ENCODE measurements around the gene OR7G3. TPM values are rescaled to one million over a fixed set of nuclear protein-coding genes. Genes with fewer than 3 reads are reported as not detected.

OR7G3 gene
- total RNA-seq, 1 experiment from 2014 or later, result not detected

DNA sequence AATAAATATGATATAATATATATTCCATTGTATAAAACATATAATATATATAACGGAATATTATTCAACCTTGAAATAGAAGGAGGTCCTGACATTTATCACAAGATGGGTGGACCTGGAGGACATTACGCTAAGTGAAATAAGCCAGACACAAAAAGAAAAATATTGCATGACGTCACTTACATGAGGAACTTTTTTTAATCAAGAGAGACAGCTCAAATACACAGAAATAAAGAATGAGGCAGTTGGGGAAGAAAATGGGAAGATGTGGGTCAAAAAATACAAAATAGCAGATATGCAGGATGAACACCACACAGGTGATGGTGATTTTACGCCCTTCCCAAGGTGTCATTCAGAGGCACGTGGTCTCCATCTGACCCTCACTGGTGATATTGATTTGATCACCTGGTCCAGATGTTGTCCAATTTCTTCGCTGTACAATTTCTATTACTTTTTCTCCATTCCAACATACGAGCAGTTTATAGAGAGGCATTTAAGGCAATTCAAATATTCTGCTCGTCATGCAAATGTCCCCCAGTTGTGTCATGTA lies 12.9 kb upstream of the OR7G3 start:
- ChIA-PET CTCF (no interaction called here), POLR2A (no interaction called here)

DNA sequence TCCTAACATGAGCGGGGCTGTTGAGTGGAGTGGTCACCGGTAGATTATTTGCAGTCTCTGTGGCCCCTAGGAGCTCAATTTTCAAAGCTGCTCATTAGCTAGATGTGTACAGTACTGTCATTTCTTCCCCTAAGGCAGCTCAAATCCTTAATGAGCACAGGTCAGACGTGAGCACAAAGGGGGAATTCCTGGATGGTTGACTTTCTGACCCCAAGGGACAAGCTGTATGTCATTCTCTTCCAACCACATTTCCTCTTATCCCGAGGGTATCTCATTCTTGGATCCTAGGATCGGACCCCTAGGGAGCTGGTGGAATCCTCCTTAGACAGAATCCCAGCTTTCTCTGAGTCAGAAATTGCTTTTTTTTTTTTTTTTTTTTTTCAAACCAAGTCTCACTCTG lies 5.7 kb upstream of the OR7G3 start:
- no peak for ATAC-seq
- Histone ChIP-seq H3K4me3 (ENCODE audit: low read depth in 2 of 2, low read length in 2 of 2) (no peak overlapping the region), H3K9me3 (ENCODE audit: control insufficient read depth, insufficient read depth, low read depth, low read length) (no peaks in the 10 kb centered on the region), H3K36me3 (ENCODE audit: control insufficient read depth, insufficient read depth, low read length) (no peaks in the 10 kb centered on the region), H3K27ac (ENCODE audit: low read length) (no peak overlapping the region), H3K4me1 (ENCODE audit: control insufficient read depth, insufficient read depth, low read length) (no peaks in the 10 kb centered on the region), H3K27me3 (ENCODE audit: control insufficient read depth, insufficient read depth, low read length) (no peaks in the 10 kb centered on the region)
- TF ChIP-seq, protein P1, sequence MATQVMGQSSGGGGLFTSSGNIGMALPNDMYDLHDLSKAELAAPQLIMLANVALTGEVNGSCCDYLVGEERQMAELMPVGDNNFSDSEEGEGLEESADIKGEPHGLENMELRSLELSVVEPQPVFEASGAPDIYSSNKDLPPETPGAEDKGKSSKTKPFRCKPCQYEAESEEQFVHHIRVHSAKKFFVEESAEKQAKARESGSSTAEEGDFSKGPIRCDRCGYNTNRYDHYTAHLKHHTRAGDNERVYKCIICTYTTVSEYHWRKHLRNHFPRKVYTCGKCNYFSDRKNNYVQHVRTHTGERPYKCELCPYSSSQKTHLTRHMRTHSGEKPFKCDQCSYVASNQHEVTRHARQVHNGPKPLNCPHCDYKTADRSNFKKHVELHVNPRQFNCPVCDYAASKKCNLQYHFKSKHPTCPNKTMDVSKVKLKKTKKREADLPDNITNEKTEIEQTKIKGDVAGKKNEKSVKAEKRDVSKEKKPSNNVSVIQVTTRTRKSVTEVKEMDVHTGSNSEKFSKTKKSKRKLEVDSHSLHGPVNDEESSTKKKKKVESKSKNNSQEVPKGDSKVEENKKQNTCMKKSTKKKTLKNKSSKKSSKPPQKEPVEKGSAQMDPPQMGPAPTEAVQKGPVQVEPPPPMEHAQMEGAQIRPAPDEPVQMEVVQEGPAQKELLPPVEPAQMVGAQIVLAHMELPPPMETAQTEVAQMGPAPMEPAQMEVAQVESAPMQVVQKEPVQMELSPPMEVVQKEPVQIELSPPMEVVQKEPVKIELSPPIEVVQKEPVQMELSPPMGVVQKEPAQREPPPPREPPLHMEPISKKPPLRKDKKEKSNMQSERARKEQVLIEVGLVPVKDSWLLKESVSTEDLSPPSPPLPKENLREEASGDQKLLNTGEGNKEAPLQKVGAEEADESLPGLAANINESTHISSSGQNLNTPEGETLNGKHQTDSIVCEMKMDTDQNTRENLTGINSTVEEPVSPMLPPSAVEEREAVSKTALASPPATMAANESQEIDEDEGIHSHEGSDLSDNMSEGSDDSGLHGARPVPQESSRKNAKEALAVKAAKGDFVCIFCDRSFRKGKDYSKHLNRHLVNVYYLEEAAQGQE (IDR thresholded peaks at IDR 0.05; ENCODE audit: insufficient read depth in 1 of 2, low read depth in 2 of 2, low read length in 1 of 2), result no peak
- TF ChIP-seq POLR2AphosphoS5 (IDR thresholded peaks at IDR 0.05; ENCODE audit: low read depth, low read length), result no peak
- TF ChIP-seq, protein P2, sequence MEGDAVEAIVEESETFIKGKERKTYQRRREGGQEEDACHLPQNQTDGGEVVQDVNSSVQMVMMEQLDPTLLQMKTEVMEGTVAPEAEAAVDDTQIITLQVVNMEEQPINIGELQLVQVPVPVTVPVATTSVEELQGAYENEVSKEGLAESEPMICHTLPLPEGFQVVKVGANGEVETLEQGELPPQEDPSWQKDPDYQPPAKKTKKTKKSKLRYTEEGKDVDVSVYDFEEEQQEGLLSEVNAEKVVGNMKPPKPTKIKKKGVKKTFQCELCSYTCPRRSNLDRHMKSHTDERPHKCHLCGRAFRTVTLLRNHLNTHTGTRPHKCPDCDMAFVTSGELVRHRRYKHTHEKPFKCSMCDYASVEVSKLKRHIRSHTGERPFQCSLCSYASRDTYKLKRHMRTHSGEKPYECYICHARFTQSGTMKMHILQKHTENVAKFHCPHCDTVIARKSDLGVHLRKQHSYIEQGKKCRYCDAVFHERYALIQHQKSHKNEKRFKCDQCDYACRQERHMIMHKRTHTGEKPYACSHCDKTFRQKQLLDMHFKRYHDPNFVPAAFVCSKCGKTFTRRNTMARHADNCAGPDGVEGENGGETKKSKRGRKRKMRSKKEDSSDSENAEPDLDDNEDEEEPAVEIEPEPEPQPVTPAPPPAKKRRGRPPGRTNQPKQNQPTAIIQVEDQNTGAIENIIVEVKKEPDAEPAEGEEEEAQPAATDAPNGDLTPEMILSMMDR (IDR thresholded peaks at IDR 0.05), result no peak
- no peak for TF ChIP-seq TCF7L2 (IDR thresholded peaks at IDR 0.05; ENCODE audit: low read depth, low read length)
- TF ChIP-seq SIN3A (IDR thresholded peaks at IDR 0.05; ENCODE audit: borderline replicate concordance, insufficient read depth, low read depth, low read length), result no peak
- in situ Hi-C loops (cut with HindIII; ENCODE audit: low pct_unique_long_range_greater_than_20kb, low sequenced_read_pairs) (no loop called here), intact Hi-C loops (cut with micrococcal nuclease; ENCODE audit: unreplicated experiment) (no loop called here)
- ChIA-PET POLR2A (interaction anchor here (0.6 to 0.7 kb wide), 2 partner anchors 49 to 168 kb away, joined by 4 to 13 read pairs; no protein-coding TSS in a partner anchor), CTCF (interaction anchor here (0.5 to 0.7 kb wide), 2 partner anchors 430 to 436 kb away, joined by 3 to 13 read pairs; no protein-coding TSS in a partner anchor)
- no TSS peak for BruUV-seq (replicated peaks)
- DNase-seq (ENCODE audit: low read depth, low spot score), result no peak

More for the DNA sequence above, 12.9 kb upstream of the OR7G3 start:
- H3K27ac ChIP-seq (ENCODE audit: low read length), result peak overlapping the region; percentile 96
- no peaks in the 10 kb centered on the region for H3K27me3 ChIP-seq (ENCODE audit: control insufficient read depth, insufficient read depth, low read length)
- H3K4me1 ChIP-seq (ENCODE audit: control insufficient read depth, insufficient read depth, low read length), result no peaks in the 10 kb centered on the region
- peak overlapping the region; percentile 97 for H3K4me3 ChIP-seq (ENCODE audit: low read depth in 2 of 2, low read length in 2 of 2)
- ATAC-seq, result 0 out of 2 replicates have a peak, but pooled peaks have one; percentile 10
- TF ChIP-seq SIN3A (IDR thresholded peaks at IDR 0.05; ENCODE audit: borderline replicate concordance, insufficient read depth, low read depth, low read length) (no peak), TCF7L2 (IDR thresholded peaks at IDR 0.05; ENCODE audit: low read depth, low read length) (no peak), POLR2AphosphoS5 (IDR thresholded peaks at IDR 0.05; ENCODE audit: low read depth, low read length) (no peak)
- TF ChIP-seq, protein P1 (IDR thresholded peaks at IDR 0.05; ENCODE audit: insufficient read depth in 1 of 2, low read depth in 2 of 2, low read length in 1 of 2), result no peak
- TF ChIP-seq, protein P2 (IDR thresholded peaks at IDR 0.05), result no peak
- intact Hi-C loops (cut with micrococcal nuclease; ENCODE audit: unreplicated experiment) (loop anchor here (5.0 kb wide), 1 partner anchor 658 kb away; no protein-coding TSS in a partner anchor), in situ Hi-C loops (cut with HindIII; ENCODE audit: low pct_unique_long_range_greater_than_20kb, low sequenced_read_pairs) (no loop called here)
- H3K9me3 ChIP-seq (ENCODE audit: control insufficient read depth, insufficient read depth, low read depth, low read length), result peaks cover 19% of the 10 kb centered on the region
- no peak for DNase-seq (ENCODE audit: low read depth, low spot score)
- BruUV-seq (replicated peaks), result no TSS peak
- peaks cover 2% of the 10 kb centered on the region; the same call in 1 of the 2 replicates for H3K36me3 ChIP-seq (ENCODE audit: control insufficient read depth, insufficient read depth, low read length)
